OCI-LY3 (cell line): ENCODE measurements around the gene PSIP1.

ENCODE experiments used
- H2AFZ ChIP-seq: fragments of 200-600, 300-600 bp; shearing (Covaris generic); 2 replicates; pipeline ENCODE4 v1.6.0; 2014; ENCODE audit warnings: antibody characterized with exemption, low read depth, low read length
- H3K27ac ChIP-seq: fragments of 200-600, 300-600 bp; sonication (generic); 2 replicates; pipeline ENCODE4 v1.5.1; 2014; ENCODE audit warnings: mild to moderate bottlenecking, low read length, moderate library complexity, mixed read lengths
- H3K27me3 ChIP-seq: fragments of 200-600, 300-600 bp; sonication (generic); 2 replicates; pipeline ENCODE4 v1.6.1; 2014; ENCODE audit warnings: low read depth, low read length, mixed read lengths
- H3K36me3 ChIP-seq: fragments of 200-600, 300-600 bp; sonication (generic); replicated peaks from 2 replicates; pipeline ENCODE3; 2014; ENCODE audit warnings: low read depth, low read length, mixed read lengths
- H3K4me1 ChIP-seq: fragments of 300-600, 200-600 bp; sonication (generic); 2 replicates; pipeline ENCODE4 v1.6.1; 2014; ENCODE audit warnings: low read length, mixed read lengths
- H3K4me2 ChIP-seq: fragments of 200-600, 300-600 bp; sonication (generic); 2 replicates; pipeline ENCODE4 v1.6.1; 2014; ENCODE audit warnings: low read length, mixed read lengths
- H3K4me3 ChIP-seq: fragments of 300-600, 200-600 bp; sonication (generic); 2 replicates; pipeline ENCODE4 v1.5.1; 2014; ENCODE audit warnings: antibody characterized with exemption, mild to moderate bottlenecking, low read length, moderate library complexity
- H3K79me2 ChIP-seq: fragments of 300-600, 200-600 bp; shearing (Covaris generic); 2 replicates; pipeline ENCODE4 v1.6.1; 2014; ENCODE audit warnings: mild to moderate bottlenecking, low read length, mixed read lengths
- H3K9ac ChIP-seq: fragments of 300-600, 200-600 bp; shearing (Covaris generic); 2 replicates; pipeline ENCODE4 v1.6.0; 2014; ENCODE audit warnings: mild to moderate bottlenecking, low read length, moderate library complexity
- H3K9me3 ChIP-seq: fragments of 200-600, 300-600 bp; shearing (Covaris generic); 2 replicates; pipeline ENCODE4 v1.6.1; 2014; ENCODE audit warnings: low read length, mixed read lengths; ENCODE audit not compliant: insufficient read depth
- H4K20me1 ChIP-seq: fragments of 200-600, 300-600 bp; sonication (generic); 2 replicates; pipeline ENCODE4 v1.6.1; 2016; ENCODE audit warnings: low read length, mixed read lengths; ENCODE audit not compliant: insufficient read depth
- EZH2phosphoT487 ChIP-seq: fragments of 200-600 bp; shearing (Covaris generic); IDR thresholded peaks from 2 replicates; pipeline ENCODE4 v1.6.1; 2018; ENCODE audit warnings: antibody characterized with exemption, mixed run types, low read depth
- TF ChIP-seq, protein P1 (sequence below): fragments of 200-600, 300-600 bp; sonication (generic); IDR thresholded peaks from 2 replicates; pipeline ENCODE4 v1.5.1; 2014; ENCODE audit warnings: antibody characterized with exemption, low read length, low read depth

PSIP1 gene

DNA sequence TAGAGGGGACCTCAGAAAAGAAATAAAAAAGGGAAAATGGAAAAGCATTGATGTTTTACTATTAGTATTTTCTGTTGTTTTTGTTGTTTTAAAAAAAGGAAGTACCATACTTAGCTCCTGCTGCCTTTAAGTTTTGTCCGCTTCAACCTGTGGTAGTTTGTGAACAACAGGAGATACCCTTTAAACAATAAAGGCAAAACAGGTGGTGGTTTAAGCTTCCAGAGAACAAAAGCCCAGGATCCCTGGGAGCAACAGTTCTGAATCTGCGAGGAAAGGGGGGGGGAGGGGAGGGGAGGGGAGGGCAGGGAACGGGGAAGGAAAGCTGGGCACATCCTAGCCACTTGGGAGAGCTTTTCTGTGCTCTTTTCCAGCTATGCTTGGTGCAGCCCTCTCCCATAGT is 2.1 kb upstream of the PSIP1 start:
- peaks cover 29% of the 10 kb centered on the region for H3K79me2 ChIP-seq
- no peak overlapping the region for H2AFZ ChIP-seq
- H3K27me3 ChIP-seq: no peaks in the 10 kb centered on the region
- no peak overlapping the region for H3K9ac ChIP-seq
- no peaks in the 10 kb centered on the region for H3K9me3 ChIP-seq
- H3K4me1 ChIP-seq: peaks cover 21% of the 10 kb centered on the region
- H3K4me3 ChIP-seq: no peak overlapping the region
- H4K20me1 ChIP-seq: peaks cover 22% of the 10 kb centered on the region
- H3K4me2 ChIP-seq: no peak overlapping the region
- H3K27ac ChIP-seq: no peak overlapping the region
- peaks cover 16% of the 10 kb centered on the region for H3K36me3 ChIP-seq
- TF ChIP-seq EZH2phosphoT487: no peak
- TF ChIP-seq, protein P1, sequence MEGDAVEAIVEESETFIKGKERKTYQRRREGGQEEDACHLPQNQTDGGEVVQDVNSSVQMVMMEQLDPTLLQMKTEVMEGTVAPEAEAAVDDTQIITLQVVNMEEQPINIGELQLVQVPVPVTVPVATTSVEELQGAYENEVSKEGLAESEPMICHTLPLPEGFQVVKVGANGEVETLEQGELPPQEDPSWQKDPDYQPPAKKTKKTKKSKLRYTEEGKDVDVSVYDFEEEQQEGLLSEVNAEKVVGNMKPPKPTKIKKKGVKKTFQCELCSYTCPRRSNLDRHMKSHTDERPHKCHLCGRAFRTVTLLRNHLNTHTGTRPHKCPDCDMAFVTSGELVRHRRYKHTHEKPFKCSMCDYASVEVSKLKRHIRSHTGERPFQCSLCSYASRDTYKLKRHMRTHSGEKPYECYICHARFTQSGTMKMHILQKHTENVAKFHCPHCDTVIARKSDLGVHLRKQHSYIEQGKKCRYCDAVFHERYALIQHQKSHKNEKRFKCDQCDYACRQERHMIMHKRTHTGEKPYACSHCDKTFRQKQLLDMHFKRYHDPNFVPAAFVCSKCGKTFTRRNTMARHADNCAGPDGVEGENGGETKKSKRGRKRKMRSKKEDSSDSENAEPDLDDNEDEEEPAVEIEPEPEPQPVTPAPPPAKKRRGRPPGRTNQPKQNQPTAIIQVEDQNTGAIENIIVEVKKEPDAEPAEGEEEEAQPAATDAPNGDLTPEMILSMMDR: no peak

DNA sequence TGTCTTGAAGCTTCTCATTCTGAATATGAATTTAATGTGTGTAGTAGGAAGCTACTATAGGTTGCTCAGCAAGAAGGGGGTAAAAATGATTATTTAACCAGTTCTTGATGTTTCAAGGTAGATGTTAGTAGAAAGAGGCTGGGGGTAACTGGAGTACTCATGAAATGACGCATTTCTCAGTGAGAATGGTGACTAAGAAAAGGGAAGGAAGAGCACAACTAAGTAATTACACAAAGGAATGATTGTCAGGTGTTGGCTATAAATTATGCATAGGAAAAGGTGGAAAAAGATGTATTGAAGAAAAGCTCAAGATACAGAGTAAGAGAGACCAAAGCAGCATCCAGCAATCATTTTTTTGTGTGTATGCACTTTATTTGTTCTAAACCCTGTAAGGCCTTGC is 1.4 kb upstream of the PSIP1 start:
- H3K4me3 ChIP-seq: no peak overlapping the region

DNA sequence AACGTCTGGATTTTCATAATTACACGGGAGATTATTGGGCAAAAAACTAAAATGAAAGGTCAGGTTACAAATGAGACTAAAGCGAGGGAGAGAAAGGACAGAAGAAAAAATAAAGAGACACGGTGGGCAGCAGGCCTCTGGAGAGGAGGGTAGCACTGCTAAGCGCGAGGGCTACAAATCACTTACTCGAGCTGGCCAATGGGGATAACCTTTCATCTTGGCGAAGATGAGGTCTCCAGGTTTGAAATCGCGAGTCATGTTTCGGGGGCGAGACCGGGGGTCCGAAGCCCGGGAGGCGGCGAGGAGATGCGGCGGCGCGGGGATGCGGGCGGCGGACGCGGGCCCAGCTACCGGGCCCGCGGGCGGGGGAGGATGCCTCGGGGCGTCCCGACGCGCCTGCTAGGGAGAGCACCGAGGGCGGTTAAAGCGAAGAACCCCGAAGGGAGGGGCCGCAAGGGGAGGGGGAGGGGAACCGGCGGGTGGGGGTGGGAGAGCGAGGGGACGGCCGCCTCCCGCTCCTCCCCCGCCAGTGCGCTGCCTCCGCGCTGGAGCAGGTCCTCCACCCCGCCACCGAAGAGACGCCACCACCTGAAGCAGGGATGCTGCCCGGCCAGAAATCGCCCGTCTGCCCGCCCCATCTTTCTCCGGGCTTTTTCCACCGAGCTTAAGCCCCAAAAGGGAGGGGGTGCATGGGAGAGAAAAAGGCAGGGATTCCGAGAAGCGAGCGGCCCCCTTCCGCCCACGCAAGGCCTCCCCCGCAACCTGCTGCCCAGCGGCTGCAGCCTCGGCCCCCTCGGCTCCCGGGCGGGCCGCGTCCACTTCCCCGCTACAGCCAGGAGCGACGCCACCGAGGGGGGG is 610 bp downstream of the PSIP1 start:
- TF ChIP-seq, protein P1: no peak
- no peak for TF ChIP-seq EZH2phosphoT487
- Histone ChIP-seq H3K9ac (peak overlapping the region; percentile 97), H3K9me3 (no peaks in the 10 kb centered on the region), H3K4me2 (peak overlapping the region; percentile 85), H3K36me3 (peaks cover 37% of the 10 kb centered on the region), H3K4me3 (peak overlapping the region; percentile 99), H3K27ac (peak overlapping the region; percentile 78), H2AFZ (peak overlapping the region; percentile 97), H4K20me1 (peaks cover 32% of the 10 kb centered on the region), H3K79me2 (peaks cover 33% of the 10 kb centered on the region), H3K4me1 (peaks cover 21% of the 10 kb centered on the region), H3K27me3 (no peaks in the 10 kb centered on the region)

More for the DNA sequence above, 1.4 kb upstream of the PSIP1 start:
- Histone ChIP-seq H3K27me3 (no peaks in the 10 kb centered on the region), H4K20me1 (peaks cover 26% of the 10 kb centered on the region), H3K79me2 (peaks cover 33% of the 10 kb centered on the region), H3K4me1 (peaks cover 21% of the 10 kb centered on the region), H3K27ac (no peak overlapping the region), H2AFZ (no peak overlapping the region), H3K4me2 (0 out of 2 replicates have a peak overlapping the region, but pooled peaks have one; percentile 2), H3K9ac (no peak overlapping the region), H3K9me3 (no peaks in the 10 kb centered on the region), H3K36me3 (peaks cover 20% of the 10 kb centered on the region)
- TF ChIP-seq, protein P1: no peak
- TF ChIP-seq EZH2phosphoT487: no peak

DNA sequence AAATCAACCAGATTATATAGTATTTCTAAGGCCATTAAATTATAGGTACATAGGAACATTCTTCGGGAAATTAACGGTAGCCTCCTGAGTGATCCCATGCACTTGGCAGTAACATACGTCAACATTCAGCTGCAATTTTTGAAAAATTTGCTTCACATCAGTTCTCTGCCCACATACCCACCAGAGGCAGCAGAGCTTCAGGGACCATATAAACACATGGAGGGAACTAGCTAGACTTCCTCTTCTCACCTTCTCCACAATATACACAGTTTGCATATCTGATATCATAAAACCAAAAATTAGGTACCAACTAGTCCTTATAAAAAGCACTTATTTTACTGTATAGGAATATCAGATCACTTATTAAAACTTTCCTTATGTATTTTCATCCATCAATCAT is 4.8 kb downstream of the PSIP1 start:
- Histone ChIP-seq H3K9me3 (no peaks in the 10 kb centered on the region), H3K9ac (no peak overlapping the region), H3K4me3 (no peak overlapping the region), H3K27me3 (no peaks in the 10 kb centered on the region), H4K20me1 (peaks cover 38% of the 10 kb centered on the region), H3K4me1 (peaks cover 8% of the 10 kb centered on the region), H3K79me2 (peaks cover 56% of the 10 kb centered on the region), H3K4me2 (no peak overlapping the region), H3K27ac (no peak overlapping the region), H3K36me3 (peaks cover 46% of the 10 kb centered on the region), H2AFZ (no peak overlapping the region)
- no peak for TF ChIP-seq EZH2phosphoT487
- TF ChIP-seq, protein P1: 0 out of 2 replicates have a peak, but pooled peaks have one; percentile 5
